Natural killer cell (primary cell): Measurements from ENCODE around the gene P2RY11. TPM values are rescaled to one million over a fixed set of nuclear protein-coding genes. Genes with fewer than 3 reads are reported as not detected.
A peak's percentile ranks its signal among the peaks of the same experiment; 100 is the strongest.

Experiments used
- ATAC-seq, 3 donors: fragments of 150-1000 bp in 2 of 3; fragments of 200-7000 bp in 1 of 3; cut with Tn5 transposase; 1 replicate in 1 of 3; 2 replicates in 2 of 3; pipeline ENCODE4 v1.10.0; 2021; ENCODE audit warnings: mild to moderate bottlenecking in 2 of 3, moderate library complexity in 2 of 3
- DNase-seq, 2 donors: peaks; one replicate each; pipeline versions ENCODE4 v3.0.0 to v3.0.0-alpha.2; 2013 to 2021; ENCODE audit warnings: mixed read lengths in 1 of 2
- H3K27ac ChIP-seq: one replicate; pipeline ENCODE4 v1.5.1; 2013; ENCODE audit warnings: mild to moderate bottlenecking, low read length
- H3K27me3 ChIP-seq: one replicate; pipeline ENCODE4 v1.6.1; 2013; ENCODE audit warnings: low read length; ENCODE audit not compliant: control insufficient read depth, insufficient read depth
- H3K36me3 ChIP-seq: one replicate; pipeline ENCODE4 v1.6.1; 2013; ENCODE audit warnings: low read length; ENCODE audit not compliant: control insufficient read depth, insufficient read depth
- H3K4me1 ChIP-seq: one replicate; pipeline ENCODE4 v1.6.1; 2013; ENCODE audit warnings: low read length; ENCODE audit not compliant: control insufficient read depth, insufficient read depth
- H3K4me3 ChIP-seq: one replicate; pipeline ENCODE4 v1.5.1; 2013; ENCODE audit warnings: low read length
- H3K9me3 ChIP-seq: one replicate; pipeline ENCODE4 v1.6.1; 2013; ENCODE audit warnings: low read length; ENCODE audit not compliant: control insufficient read depth, insufficient read depth
- H3K27ac Mint-ChIP-seq, 2 donors: one replicate each; pipeline ENCODE4 v1.8.0; 2022; ENCODE audit warnings: mild to moderate bottlenecking in 2 of 2, mixed read lengths in 2 of 2, moderate library complexity in 1 of 2
- H3K27me3 Mint-ChIP-seq, 2 donors: one replicate each; pipeline ENCODE4 v1.8.0; 2022; ENCODE audit warnings: low read depth in 2 of 2, mixed read lengths in 2 of 2
- H3K36me3 Mint-ChIP-seq: one replicate; pipeline ENCODE4 v1.8.0; 2022; ENCODE audit warnings: mixed read lengths
- H3K4me1 Mint-ChIP-seq, 2 donors: one replicate each; pipeline ENCODE4 v1.8.0; 2022; ENCODE audit warnings: mixed read lengths in 2 of 2
- H3K4me3 Mint-ChIP-seq: one replicate; pipeline ENCODE4 v1.8.0; 2022; ENCODE audit warnings: mild to moderate bottlenecking, moderate library complexity, mixed read lengths
- H3K9me3 Mint-ChIP-seq, 2 donors: one replicate each; pipeline ENCODE4 v1.8.0; 2022; ENCODE audit warnings: mixed read lengths in 2 of 2
- CTCF ChIP-seq: fragments of 200-600 bp; IDR thresholded peaks from one replicate; pipeline ENCODE4 v1.8.0; 2022; ENCODE audit warnings: antibody characterized with exemption
- WGBS: methylation state at CpG from one replicate; pipeline ENCODE4 v1.1.7; 2013; ENCODE audit warnings: missing lambda C conversion rate; ENCODE audit not compliant: insufficient coverage; 5-methylcytosine and 5-hydroxymethylcytosine counted together
- intact Hi-C: fragments of 100-400 bp; cut with micrococcal nuclease; formaldehyde crosslinking; loops from one replicate; pipeline ENCODE4 v1.14.2; 2022
- total RNA-seq, 4 donors: library from RNA; stranded (reverse); fragments of 120-200 nt in 1 of 4; gene quantifications; one replicate each; pipeline versions ENCODE4 v1.2.3 to v1.2.4, GENCODE V29; 2013 to 2022

P2RY11 gene
- total RNA-seq, 3 donors from 2014 or later (not counting 1 experiment from before 2014, with no cell fraction given), result 44.1 to 52.3 (median 51.0) TPM

- DNase-seq (no peak), ATAC-seq (no peak)
- Mint-ChIP-seq H3K27me3 (no peaks in the 10 kb centered on the region), H3K4me1 (peaks cover 23 to 26% of the 10 kb centered on the region in 2 donors), H3K9me3 (no peaks in the 10 kb centered on the region), H3K4me3 (no peak overlapping the region), H3K36me3 (peaks cover 5% of the 10 kb centered on the region), H3K27ac (no peak overlapping the region)
- Histone ChIP-seq H3K27ac (no peak overlapping the region), H3K4me3 (no peak overlapping the region), H3K27me3 (no peaks in the 10 kb centered on the region), H3K36me3 (peaks cover 39% of the 10 kb centered on the region), H3K4me1 (peaks cover 28% of the 10 kb centered on the region), H3K9me3 (no peaks in the 10 kb centered on the region)
- TF ChIP-seq CTCF, result no peak
- intact Hi-C loops, result no loop called here
- WGBS, result 84% methylated on average over 6 of the region's 6 CpGs
These were observed 22.4 kb upstream of the P2RY11 start for GRCh38 chr19:10088949-10089554.

- intact Hi-C loops, result no loop called here
- Histone ChIP-seq H3K4me3 (no peak overlapping the region), H3K36me3 (peaks cover 39% of the 10 kb centered on the region), H3K9me3 (no peaks in the 10 kb centered on the region), H3K27me3 (no peaks in the 10 kb centered on the region), H3K4me1 (peaks cover 28% of the 10 kb centered on the region), H3K27ac (no peak overlapping the region)
- no peak for ATAC-seq
- peaks cover 5% of the 10 kb centered on the region for H3K36me3 Mint-ChIP-seq
- peak overlapping the region; percentile 3 for H3K4me3 Mint-ChIP-seq
- no peaks in the 10 kb centered on the region for H3K27me3 Mint-ChIP-seq
- TF ChIP-seq CTCF, result no peak
- no peak for DNase-seq
- 93% methylated on average over 14 of the region's 15 CpGs for WGBS
- peak overlapping the region in 1 of 2 donors; percentile 51 for H3K27ac Mint-ChIP-seq
- no peaks in the 10 kb centered on the region for H3K9me3 Mint-ChIP-seq
- H3K4me1 Mint-ChIP-seq, result peaks cover 23 to 26% of the 10 kb centered on the region in 2 donors
These were observed 21.6 kb upstream of the P2RY11 start for GRCh38 chr19:10089801-10090375.

- Mint-ChIP-seq H3K9me3 (no peaks in the 10 kb centered on the region), H3K27ac (peak overlapping the region in 1 of 2 donors; percentile 74), H3K4me3 (no peak overlapping the region), H3K36me3 (peaks cover 5% of the 10 kb centered on the region), H3K4me1 (peaks cover 18 to 22% of the 10 kb centered on the region in 2 donors), H3K27me3 (no peaks in the 10 kb centered on the region)
- H3K9me3 ChIP-seq, result no peaks in the 10 kb centered on the region
- peaks cover 39% of the 10 kb centered on the region for H3K36me3 ChIP-seq
- intact Hi-C loops, result no loop called here
- no peak for DNase-seq
- no peak overlapping the region for H3K27ac ChIP-seq
- H3K4me1 ChIP-seq, result peaks cover 28% of the 10 kb centered on the region
- H3K27me3 ChIP-seq, result no peaks in the 10 kb centered on the region
- H3K4me3 ChIP-seq, result no peak overlapping the region
- ATAC-seq, result no peak
- no peak for TF ChIP-seq CTCF
- 96% methylated on average over 17 of the region's 17 CpGs for WGBS
These were observed 20.2 kb upstream of the P2RY11 start for GRCh38 chr19:10091370-10091687.
